ENCODE data around the gene CCN5.

Gene CCN5

DNA sequence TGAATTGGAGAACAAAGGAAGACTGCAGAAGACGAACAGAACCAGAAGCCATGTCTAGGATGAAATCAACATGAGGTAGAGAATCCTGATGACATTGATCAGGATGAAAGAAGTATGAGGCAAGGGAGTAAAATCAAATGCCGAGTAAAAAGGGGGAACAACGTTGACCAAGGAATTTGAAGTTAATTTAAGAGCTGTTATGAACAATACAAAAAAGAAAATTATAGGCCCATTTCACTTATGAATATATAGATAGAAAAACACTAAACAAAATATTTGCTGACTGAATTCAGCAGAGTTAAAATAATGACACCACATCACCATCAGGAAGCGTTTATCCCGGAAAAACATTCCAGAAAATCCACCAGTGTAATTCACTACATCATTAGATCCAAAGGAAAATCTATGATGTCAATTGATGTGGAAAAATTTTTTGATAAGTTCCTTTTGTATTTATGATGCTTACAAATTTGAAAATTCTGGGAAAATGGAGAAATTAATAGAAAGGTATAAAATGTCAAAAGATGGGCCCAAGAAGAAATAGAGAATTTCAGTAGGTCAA is 8.1 kb upstream of the CCN5 start:
- no peak for DNase-seq (ENCODE audit: low read depth in 2 of 2)
- TF ChIP-seq, protein P1, sequence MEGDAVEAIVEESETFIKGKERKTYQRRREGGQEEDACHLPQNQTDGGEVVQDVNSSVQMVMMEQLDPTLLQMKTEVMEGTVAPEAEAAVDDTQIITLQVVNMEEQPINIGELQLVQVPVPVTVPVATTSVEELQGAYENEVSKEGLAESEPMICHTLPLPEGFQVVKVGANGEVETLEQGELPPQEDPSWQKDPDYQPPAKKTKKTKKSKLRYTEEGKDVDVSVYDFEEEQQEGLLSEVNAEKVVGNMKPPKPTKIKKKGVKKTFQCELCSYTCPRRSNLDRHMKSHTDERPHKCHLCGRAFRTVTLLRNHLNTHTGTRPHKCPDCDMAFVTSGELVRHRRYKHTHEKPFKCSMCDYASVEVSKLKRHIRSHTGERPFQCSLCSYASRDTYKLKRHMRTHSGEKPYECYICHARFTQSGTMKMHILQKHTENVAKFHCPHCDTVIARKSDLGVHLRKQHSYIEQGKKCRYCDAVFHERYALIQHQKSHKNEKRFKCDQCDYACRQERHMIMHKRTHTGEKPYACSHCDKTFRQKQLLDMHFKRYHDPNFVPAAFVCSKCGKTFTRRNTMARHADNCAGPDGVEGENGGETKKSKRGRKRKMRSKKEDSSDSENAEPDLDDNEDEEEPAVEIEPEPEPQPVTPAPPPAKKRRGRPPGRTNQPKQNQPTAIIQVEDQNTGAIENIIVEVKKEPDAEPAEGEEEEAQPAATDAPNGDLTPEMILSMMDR (IDR thresholded peaks at IDR 0.05; ENCODE audit: low read depth, low read length), result no peak
- no peak overlapping the region for H3K4me3 ChIP-seq (replicated peaks in 1 of 2; ENCODE audit: low read depth in 2 of 2, low read length in 2 of 2)

DNA sequence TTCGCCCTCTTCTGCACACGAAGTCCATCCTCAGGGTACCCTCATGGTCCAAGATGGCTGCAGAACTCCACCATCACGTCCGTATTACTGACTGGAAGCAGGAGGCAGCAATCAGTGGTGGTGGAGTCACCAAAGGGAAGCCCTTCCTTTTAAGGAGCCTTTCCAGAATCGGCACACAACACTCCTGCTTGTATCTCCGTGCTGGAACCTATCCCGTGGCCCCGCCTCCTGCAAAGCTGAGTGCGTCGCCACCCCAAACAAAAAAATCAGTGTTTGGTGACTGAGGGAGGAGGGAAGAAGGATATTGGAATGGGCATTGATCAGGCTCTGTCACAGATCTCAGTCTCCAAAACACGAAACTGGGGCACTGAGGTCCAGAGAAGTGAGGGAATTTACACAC is 5.8 kb upstream of the CCN5 start:
- TF ChIP-seq, protein P1 (IDR thresholded peaks at IDR 0.05; ENCODE audit: low read depth, low read length), result no peak
- DNase-seq (ENCODE audit: low read depth in 2 of 2), result no peak
- no peak overlapping the region for H3K4me3 ChIP-seq (replicated peaks in 1 of 2; ENCODE audit: low read depth in 2 of 2, low read length in 2 of 2)

DNA sequence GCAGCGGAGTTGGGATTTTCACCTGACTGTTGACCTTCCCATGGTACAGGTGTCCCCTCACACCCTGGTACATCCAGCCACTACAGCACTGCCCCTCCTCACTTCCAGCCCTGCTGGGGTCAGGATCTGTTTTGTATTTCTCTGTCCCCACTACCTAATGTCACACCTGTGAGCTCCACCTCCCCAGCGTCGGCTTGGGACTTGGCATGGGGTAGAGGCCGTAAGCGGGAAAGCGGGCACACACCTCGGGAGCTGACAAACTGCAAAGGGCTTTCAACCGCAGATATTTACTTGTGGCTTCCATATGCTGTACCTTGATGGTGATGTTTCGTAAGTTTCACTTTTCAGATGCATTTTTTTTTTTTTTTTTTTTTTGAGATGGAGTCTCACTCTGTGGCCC is 5.4 kb upstream of the CCN5 start:
- TF ChIP-seq, protein P1 (IDR thresholded peaks at IDR 0.05; ENCODE audit: low read depth, low read length), result no peak
- H3K4me3 ChIP-seq (replicated peaks in 1 of 2; ENCODE audit: low read depth in 2 of 2, low read length in 2 of 2), result no peak overlapping the region
- no peak for DNase-seq (ENCODE audit: low read depth in 2 of 2)

DNA sequence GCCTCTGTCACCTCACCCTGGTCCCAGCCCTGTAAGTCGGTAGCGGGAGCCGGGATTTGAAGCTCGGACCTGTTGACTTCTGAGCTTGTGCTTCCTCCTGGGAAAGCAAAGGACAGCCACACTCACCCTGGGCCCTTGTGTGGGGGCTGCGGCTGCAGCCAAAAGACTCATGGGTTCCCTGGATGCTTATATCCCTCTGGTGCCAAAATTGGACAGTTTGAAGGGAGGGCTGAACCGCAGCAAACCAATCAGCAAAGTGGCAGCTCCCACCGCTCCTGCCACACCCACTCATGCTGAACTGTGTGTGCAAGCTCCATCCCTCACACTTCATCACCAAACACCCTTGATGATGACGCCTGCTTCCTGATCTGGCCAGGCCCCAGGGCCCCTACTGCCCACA is 3.9 kb upstream of the CCN5 start:
- TF ChIP-seq, protein P1 (IDR thresholded peaks at IDR 0.05; ENCODE audit: low read depth, low read length), result no peak
- H3K4me3 ChIP-seq (replicated peaks in 1 of 2; ENCODE audit: low read depth in 2 of 2, low read length in 2 of 2), result no peak overlapping the region
- DNase-seq (ENCODE audit: low read depth in 2 of 2), result peak in 1 of 2 donors; percentile 90

DNA sequence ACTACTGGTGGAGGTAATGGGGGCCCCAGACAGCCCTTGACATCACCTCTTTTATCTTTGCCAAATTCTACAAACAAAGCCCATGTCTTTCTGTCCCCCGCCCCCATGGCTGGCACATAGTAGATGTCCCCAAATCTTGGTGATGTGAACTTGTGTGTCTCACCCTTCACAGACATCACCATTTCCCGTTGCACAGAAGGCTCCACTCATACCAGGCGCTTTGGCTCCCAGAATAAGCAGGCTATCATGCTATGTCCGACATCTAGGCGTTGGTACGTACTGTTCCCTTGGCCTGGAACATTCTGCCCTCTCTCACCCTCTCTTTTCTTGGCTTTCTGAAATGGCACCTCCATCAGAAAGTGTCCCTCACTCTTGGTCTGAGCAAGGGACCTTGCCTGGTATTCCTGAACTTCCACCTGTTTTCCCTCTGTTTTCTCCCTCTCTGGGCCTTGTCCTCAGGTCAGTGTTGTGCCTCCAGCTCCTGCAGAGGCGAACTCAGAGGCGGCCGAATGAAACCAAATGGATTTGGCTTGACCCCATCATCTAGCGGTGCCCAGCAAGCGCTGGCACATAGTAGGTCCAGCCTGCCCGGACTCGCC is 968 bp upstream of the CCN5 start:
- no peak overlapping the region for H3K4me3 ChIP-seq (replicated peaks in 1 of 2; ENCODE audit: low read depth in 2 of 2, low read length in 2 of 2)
- no peak for DNase-seq (ENCODE audit: low read depth in 2 of 2)
- TF ChIP-seq, protein P1 (IDR thresholded peaks at IDR 0.05; ENCODE audit: low read depth, low read length), result no peak

DNA sequence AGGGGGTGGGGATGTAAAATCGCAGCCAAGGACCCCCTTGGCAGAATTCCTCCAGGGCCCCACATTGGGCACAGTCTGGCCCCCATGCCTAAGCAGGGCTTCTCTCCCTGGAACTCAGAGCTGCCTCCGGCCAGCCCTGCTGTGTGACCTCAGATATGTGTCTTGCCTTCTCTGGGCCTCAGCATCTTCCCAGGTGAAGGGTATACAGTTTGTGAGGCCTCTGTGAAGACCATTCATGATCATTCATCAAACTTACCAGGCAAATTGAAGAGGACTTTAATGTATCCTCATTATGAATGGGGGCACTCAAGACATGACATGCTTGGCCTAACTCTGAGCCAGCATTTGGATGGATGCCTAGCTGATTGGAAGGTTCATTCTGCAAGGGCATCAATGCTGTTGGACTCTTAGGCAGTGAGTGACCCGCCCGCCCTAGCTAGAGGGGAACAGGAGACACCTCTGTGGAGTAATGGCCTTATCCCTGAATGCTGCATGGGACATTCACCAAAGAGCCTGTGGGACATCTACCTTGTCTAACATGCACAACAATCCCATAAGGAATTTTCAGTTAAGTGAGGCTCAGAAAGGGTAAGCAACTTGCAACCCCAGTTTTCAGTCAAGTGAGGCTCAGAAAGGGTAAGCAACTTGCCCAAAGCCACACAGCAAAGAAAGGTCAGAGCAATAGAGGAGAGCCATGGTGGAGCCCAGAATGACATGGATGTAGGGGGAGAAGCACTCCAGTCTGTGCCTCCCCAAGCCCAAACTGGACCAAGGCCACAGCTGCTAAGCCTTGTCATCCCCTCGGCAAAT is 535 bp downstream of the CCN5 start:
- DNase-seq (ENCODE audit: low read depth in 2 of 2), result no peak
- TF ChIP-seq, protein P1 (IDR thresholded peaks at IDR 0.05; ENCODE audit: low read depth, low read length), result no peak
- H3K4me3 ChIP-seq (replicated peaks in 1 of 2; ENCODE audit: low read depth in 2 of 2, low read length in 2 of 2), result no peak overlapping the region
